Activated CD8-positive, alpha-beta T cell treated with anti-CD3 and anti-CD28 coated beads, Interleukin-2, amount 10 ng/mL, durations not matched to agents 7 days and 5 days (primary cell): ENCODE measurements around the gene SH3PXD2A. TPM values are rescaled to one million over a fixed set of nuclear protein-coding genes. Genes with fewer than 3 reads are reported as not detected.

Source experiments
- ATAC-seq: fragments of 150-1000 bp; cut with Tn5 transposase; one replicate; pipeline ENCODE4 v1.10.0; 2021; ENCODE audit warnings: moderate library complexity
- CTCF ChIA-PET: fragments of 350-600 bp; sonication (Branson Sonifier 250); formaldehyde crosslinking; loops from one replicate; lab custom pipeline; 2021; ENCODE audit warnings: antibody characterized with exemption; lab: Charles Lee
- POLR2A ChIA-PET: fragments of 350-600 bp; sonication (Branson Sonifier 250); formaldehyde crosslinking; loops from one replicate; lab custom pipeline; 2021; ENCODE audit warnings: antibody characterized with exemption; lab: Charles Lee
- DNase-seq: peaks from one replicate; pipeline ENCODE4 v3.0.0-alpha.2; 2020
- H3K27ac Mint-ChIP-seq: one replicate; pipeline ENCODE4 v1.8.0; 2021; ENCODE audit warnings: mild to moderate bottlenecking, mixed read lengths
- H3K27me3 Mint-ChIP-seq: one replicate; pipeline ENCODE4 v1.8.0; 2021; ENCODE audit warnings: low read depth, mixed read lengths
- H3K36me3 Mint-ChIP-seq: one replicate; pipeline ENCODE4 v1.8.0; 2021; ENCODE audit warnings: low read depth, mixed read lengths
- H3K4me1 Mint-ChIP-seq: one replicate; pipeline ENCODE4 v1.8.0; 2021; ENCODE audit warnings: low read depth, mixed read lengths
- H3K4me3 Mint-ChIP-seq: one replicate; pipeline ENCODE4 v1.8.0; 2021; ENCODE audit warnings: mild to moderate bottlenecking, mixed read lengths
- H3K9me3 Mint-ChIP-seq: one replicate; pipeline ENCODE4 v1.8.0; 2022; ENCODE audit warnings: mixed read lengths; ENCODE audit not compliant: insufficient read depth
- total RNA-seq, 2 experiments: library from RNA; stranded (reverse); gene quantifications; one replicate each; pipeline ENCODE4 v1.2.3, GENCODE V29; 2021

Gene SH3PXD2A
- total RNA-seq, 2 experiments from 2014 or later = 8.5 to 9.4 TPM

DNA sequence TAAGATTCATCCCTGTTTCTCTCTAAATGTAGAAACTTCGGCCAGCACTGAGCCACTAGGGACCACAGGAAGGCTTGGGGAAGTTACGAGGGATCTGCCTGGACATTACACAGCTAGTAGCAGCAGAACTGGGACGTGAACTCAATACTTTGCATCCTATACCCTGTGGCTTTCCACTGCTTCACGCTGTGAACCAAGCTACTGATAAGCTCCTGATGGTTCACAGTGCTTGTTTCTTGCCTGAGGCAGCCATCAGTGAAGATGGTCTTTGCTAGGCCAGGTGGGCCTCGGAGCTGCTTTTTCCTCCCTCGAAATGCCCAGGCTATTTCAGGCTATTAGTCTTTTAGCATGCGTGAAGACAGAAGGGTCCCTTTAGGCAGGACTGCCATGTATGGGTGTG lies 132.7 kb downstream of the SH3PXD2A start:
- peaks cover 7% of the 10 kb centered on the region for H3K27me3 Mint-ChIP-seq
- no peaks in the 10 kb centered on the region for H3K9me3 Mint-ChIP-seq
- ChIA-PET CTCF (interaction anchor here (1.1 to 1.4 kb wide), 2 partner anchors 10 to 15 kb away, joined by 3 to 4 read pairs; no protein-coding TSS in a partner anchor), POLR2A (no interaction called here)
- ATAC-seq (no peak), DNase-seq (no peak)
- H3K36me3 Mint-ChIP-seq = no peaks in the 10 kb centered on the region
- no peak overlapping the region for H3K27ac Mint-ChIP-seq
- no peak overlapping the region for H3K4me3 Mint-ChIP-seq
- peaks cover 4% of the 10 kb centered on the region for H3K4me1 Mint-ChIP-seq

- Mint-ChIP-seq H3K27me3 (peaks cover 7% of the 10 kb centered on the region), H3K36me3 (no peaks in the 10 kb centered on the region), H3K9me3 (no peaks in the 10 kb centered on the region), H3K4me1 (peaks cover 4% of the 10 kb centered on the region), H3K27ac (no peak overlapping the region), H3K4me3 (no peak overlapping the region)
- no peak for ATAC-seq
- ChIA-PET CTCF (no interaction called here), POLR2A (no interaction called here)
- DNase-seq = no peak
Observed at GRCh38 chr10:103720964-103721335, 134.4 kb downstream of the SH3PXD2A start.

- peaks cover 4% of the 10 kb centered on the region for H3K4me1 Mint-ChIP-seq
- ATAC-seq = no peak
- no peak overlapping the region for H3K4me3 Mint-ChIP-seq
- H3K9me3 Mint-ChIP-seq = no peaks in the 10 kb centered on the region
- DNase-seq = no peak
- POLR2A ChIA-PET = no interaction called here
- peaks cover 7% of the 10 kb centered on the region for H3K27me3 Mint-ChIP-seq
- CTCF ChIA-PET = no interaction called here
- H3K36me3 Mint-ChIP-seq = no peaks in the 10 kb centered on the region
- no peak overlapping the region for H3K27ac Mint-ChIP-seq
Observed at GRCh38 chr10:103720328-103720963, 134.9 kb downstream of the SH3PXD2A start.

DNA sequence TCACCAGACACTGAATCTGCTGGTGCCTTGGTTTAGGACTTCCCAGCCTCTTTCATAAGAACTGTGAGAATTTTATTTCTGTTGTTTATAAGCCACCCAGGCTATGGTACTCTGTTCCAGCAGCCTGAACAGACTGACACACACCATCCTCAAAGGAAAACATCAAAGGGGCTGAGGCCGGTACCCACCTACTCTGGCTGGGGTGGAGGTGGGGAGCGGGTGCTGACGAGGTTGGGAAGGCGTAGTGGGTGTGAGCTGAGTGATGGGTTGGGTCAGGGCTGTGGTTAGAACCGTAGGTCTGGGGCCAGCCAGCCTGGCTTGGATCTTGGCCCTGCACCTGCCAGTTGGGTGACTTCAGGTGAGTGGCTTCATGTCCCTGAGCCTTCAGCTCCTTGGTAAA lies 136.3 kb downstream of the SH3PXD2A start:
- CTCF ChIA-PET = interaction anchor here (1.0 to 1.1 kb wide), 2 partner anchors 130 to 136 kb away, joined by 3 read pairs; no protein-coding TSS in a partner anchor
- ATAC-seq (no peak), DNase-seq (no peak)
- peaks cover 5% of the 10 kb centered on the region for H3K27me3 Mint-ChIP-seq
- no peak overlapping the region for H3K4me3 Mint-ChIP-seq
- H3K27ac Mint-ChIP-seq = no peak overlapping the region
- no peaks in the 10 kb centered on the region for H3K9me3 Mint-ChIP-seq
- no peaks in the 10 kb centered on the region for H3K36me3 Mint-ChIP-seq
- POLR2A ChIA-PET = interaction anchor here (0.9 kb wide), 1 partner anchor 494 kb away, joined by 3 read pairs; no protein-coding TSS in a partner anchor
- H3K4me1 Mint-ChIP-seq = peaks cover 4% of the 10 kb centered on the region

GRCh38 chr10:103718247-103718620 lies 137.1 kb downstream of the SH3PXD2A start:
- Mint-ChIP-seq H3K27me3 (peaks cover 5% of the 10 kb centered on the region), H3K4me1 (peaks cover 5% of the 10 kb centered on the region), H3K27ac (no peak overlapping the region), H3K9me3 (no peaks in the 10 kb centered on the region), H3K4me3 (no peak overlapping the region), H3K36me3 (no peaks in the 10 kb centered on the region)
- CTCF ChIA-PET = interaction anchor here (1.0 to 1.6 kb wide), 3 partner anchors 130 to 170 kb away, joined by 3 to 4 read pairs (median 3); no protein-coding TSS in a partner anchor
- POLR2A ChIA-PET = interaction anchor here (0.9 kb wide), 1 partner anchor 495 kb away, joined by 3 read pairs; no protein-coding TSS in a partner anchor
- DNase-seq (no peak), ATAC-seq (no peak)

GRCh38 chr10:103717341-103718246 lies 137.8 kb downstream of the SH3PXD2A start:
- peaks cover under 1% of the 10 kb centered on the region for H3K27me3 Mint-ChIP-seq
- DNase-seq = no peak
- H3K4me1 Mint-ChIP-seq = peaks cover 9% of the 10 kb centered on the region
- H3K27ac Mint-ChIP-seq = no peak overlapping the region
- no peaks in the 10 kb centered on the region for H3K36me3 Mint-ChIP-seq
- H3K9me3 Mint-ChIP-seq = no peaks in the 10 kb centered on the region
- POLR2A ChIA-PET = no interaction called here
- CTCF ChIA-PET = interaction anchor here (0.7 to 1.6 kb wide), 3 partner anchors 9 to 170 kb away, joined by 3 to 4 read pairs (median 3); no protein-coding TSS in a partner anchor
- ATAC-seq = no peak
- H3K4me3 Mint-ChIP-seq = no peak overlapping the region

GRCh38 chr10:103716206-103717160 lies 138.9 kb downstream of the SH3PXD2A start:
- no peak overlapping the region for H3K27ac Mint-ChIP-seq
- H3K4me1 Mint-ChIP-seq = peaks cover 9% of the 10 kb centered on the region
- DNase-seq (no peak), ATAC-seq (no peak)
- CTCF ChIA-PET = interaction anchor here (0.7 to 1.6 kb wide), 2 partner anchors 10 to 172 kb away, joined by 3 to 4 read pairs; no protein-coding TSS in a partner anchor
- H3K9me3 Mint-ChIP-seq = no peaks in the 10 kb centered on the region
- H3K27me3 Mint-ChIP-seq = peaks cover under 1% of the 10 kb centered on the region
- H3K36me3 Mint-ChIP-seq = no peaks in the 10 kb centered on the region
- POLR2A ChIA-PET = no interaction called here
- no peak overlapping the region for H3K4me3 Mint-ChIP-seq

GRCh38 chr10:103715430-103715829 lies 139.9 kb downstream of the SH3PXD2A start:
- DNase-seq (no peak), ATAC-seq (no peak)
- Mint-ChIP-seq H3K36me3 (no peaks in the 10 kb centered on the region), H3K9me3 (no peaks in the 10 kb centered on the region), H3K4me3 (no peak overlapping the region), H3K27ac (no peak overlapping the region), H3K27me3 (peaks cover 2% of the 10 kb centered on the region), H3K4me1 (peaks cover 9% of the 10 kb centered on the region)
- POLR2A ChIA-PET = no interaction called here
- CTCF ChIA-PET = interaction anchor here (5.1 to 6.0 kb wide), 2 partner anchors 139 to 171 kb away, joined by 69 to 91 read pairs; partner anchors contain the start of gene SH3PXD2A

- H3K27ac Mint-ChIP-seq = no peak overlapping the region
- H3K4me3 Mint-ChIP-seq = no peak overlapping the region
- ATAC-seq (no peak), DNase-seq (no peak)
- no peaks in the 10 kb centered on the region for H3K36me3 Mint-ChIP-seq
- ChIA-PET CTCF (interaction anchor here (0.9 to 6.0 kb wide), 8 partner anchors 10 to 172 kb away, joined by 3 to 91 read pairs (median 12); partner anchors contain the start of gene SH3PXD2A), POLR2A (interaction anchor here (1.3 kb wide), 1 partner anchor 133 kb away, joined by 3 read pairs; no protein-coding TSS in a partner anchor)
- H3K27me3 Mint-ChIP-seq = peaks cover 3% of the 10 kb centered on the region
- peaks cover 9% of the 10 kb centered on the region for H3K4me1 Mint-ChIP-seq
- H3K9me3 Mint-ChIP-seq = no peaks in the 10 kb centered on the region
Observed at GRCh38 chr10:103714232-103714891, 141.0 kb downstream of the SH3PXD2A start.

DNA sequence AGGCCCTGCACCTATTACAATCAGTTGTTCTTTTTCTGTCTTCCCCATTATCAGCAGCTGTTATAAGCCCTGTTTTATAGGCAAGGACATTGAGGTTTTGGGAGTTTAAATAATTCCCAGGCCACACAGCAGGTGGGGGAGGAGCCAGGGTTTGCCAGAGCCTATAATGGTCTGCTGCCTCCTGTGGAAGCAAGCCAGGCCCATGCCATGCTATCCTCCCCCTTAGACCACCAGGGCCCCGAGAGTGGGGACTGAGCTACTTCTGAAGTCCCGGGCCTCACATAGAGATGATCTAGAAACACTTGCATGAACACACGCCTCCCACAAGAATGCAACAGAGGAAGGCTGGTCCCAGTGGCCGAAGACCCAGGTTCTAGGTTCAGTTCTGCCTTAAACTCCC lies 141.7 kb downstream of the SH3PXD2A start:
- Mint-ChIP-seq H3K36me3 (no peaks in the 10 kb centered on the region), H3K4me3 (no peak overlapping the region), H3K4me1 (peaks cover 5% of the 10 kb centered on the region), H3K9me3 (no peaks in the 10 kb centered on the region), H3K27ac (no peak overlapping the region), H3K27me3 (peaks cover 3% of the 10 kb centered on the region)
- POLR2A ChIA-PET = interaction anchor here (1.3 kb wide), 1 partner anchor 133 kb away, joined by 3 read pairs; no protein-coding TSS in a partner anchor
- DNase-seq (no peak), ATAC-seq (no peak)
- CTCF ChIA-PET = interaction anchor here (0.9 to 6.0 kb wide), 15 partner anchors 9 to 368 kb away, joined by 3 to 91 read pairs (median 8); partner anchors contain the start of gene SH3PXD2A
